ENCODE results near the gene CREM. TPM values are rescaled to one million over a fixed set of nuclear protein-coding genes. Genes with fewer than 3 reads are reported as not detected.
"Not testable (repeated sequence)": the region's sequence is repeated elsewhere in the genome, so short reads cannot be mapped to it uniquely, and the experiment has no call there.

CREM gene
- total RNA-seq: 10 to 100 TPM; 34.1 to 53.4 TPM

DNA sequence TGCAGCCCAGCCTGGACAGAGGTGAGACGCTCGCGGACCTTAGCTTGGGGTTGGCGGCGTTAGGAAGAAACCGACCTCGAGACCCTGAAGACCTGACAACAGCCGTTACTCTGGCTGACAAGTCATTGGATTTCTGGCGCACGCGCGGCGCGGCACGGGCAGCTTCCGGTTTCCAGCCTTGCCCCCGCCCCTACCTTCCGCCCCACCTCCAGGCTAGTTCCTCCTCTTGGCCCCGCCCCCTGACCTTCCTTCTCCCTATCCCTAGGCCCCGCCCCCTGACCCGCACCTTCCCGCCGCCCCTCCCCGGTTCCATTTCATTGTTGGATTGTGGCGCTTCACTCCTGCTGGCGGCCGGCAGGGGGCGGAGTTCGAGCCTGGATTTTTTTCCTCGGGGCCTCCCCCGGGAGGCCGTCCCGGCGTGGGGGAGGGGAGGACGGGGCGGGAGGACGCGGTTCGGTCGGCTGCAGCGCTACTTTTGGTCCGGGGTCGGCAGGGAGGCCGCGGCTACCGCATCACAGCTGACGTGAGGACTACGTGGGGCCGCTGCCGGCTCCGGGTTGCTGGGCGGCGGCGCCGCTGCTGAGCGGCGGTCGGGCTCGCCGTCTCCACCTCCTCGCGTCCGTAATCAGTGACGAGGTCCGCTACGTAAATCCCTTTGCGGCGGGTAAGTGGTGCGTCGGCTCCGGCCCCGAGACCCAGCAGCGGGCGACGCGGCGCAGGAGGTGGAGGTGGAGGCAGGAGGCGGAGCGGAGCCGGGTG lies at the start of gene CREM:
CREM (plus strand) TSS at position 317 of the 759 bp plus-strand sequence. CDS start 10,990 bp downstream, outside the sequence.
- Histone ChIP-seq H3K36me3 (no peaks in the 10 kb centered on the region), H3K9me3 (no peaks in the 10 kb centered on the region), H3K4me1 (ENCODE audit: control insufficient read depth in 1 of 2, low read depth in 2 of 2) (peaks cover 14 to 33% of the 10 kb centered on the region in 2 donors), H3K27ac (peak within 1 kb of the TSS; percentile 97 to 99), H3K27me3 (replicated peaks; ENCODE audit: insufficient read depth) (no peaks in the 10 kb centered on the region), H3K4me3 (peak within 1 kb of the TSS; percentile 91)
- peak; percentile 97 for TF ChIP-seq CTCF (IDR thresholded peaks at IDR 0.05)
- ATAC-seq (ENCODE audit: insufficient number of reproducible peaks, low FRiP score, low read depth) (peak; percentile 94), DNase-seq (ENCODE audit: low spot score) (peak; percentile 100)

DNA sequence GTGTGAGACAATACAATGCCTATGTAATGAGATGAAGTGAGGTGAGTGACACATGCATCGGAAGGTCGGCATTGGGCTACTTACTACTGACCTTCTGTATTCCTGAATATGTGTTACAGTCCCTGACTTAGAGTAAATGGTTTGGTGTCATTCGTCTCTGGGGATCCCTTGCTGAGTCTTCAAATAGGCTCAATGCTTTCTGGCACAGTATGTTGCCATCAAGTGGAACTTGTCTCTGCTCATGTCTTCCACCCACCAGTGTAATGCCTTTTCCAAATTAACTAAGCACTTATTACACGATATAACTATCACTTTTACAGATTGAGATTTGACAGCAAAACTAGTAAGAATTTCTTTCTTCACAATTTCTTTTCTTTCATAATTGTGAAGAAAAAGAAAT lies 47.4 kb upstream of the CREM start:
- Histone ChIP-seq H3K4me3 (no peak overlapping the region), H3K4me1 (ENCODE audit: control insufficient read depth in 1 of 2, low read depth in 2 of 2) (no peaks in the 10 kb centered on the region), H3K36me3 (no peaks in the 10 kb centered on the region), H3K27me3 (replicated peaks; ENCODE audit: insufficient read depth) (no peaks in the 10 kb centered on the region), H3K9me3 (no peaks in the 10 kb centered on the region), H3K27ac (no peak overlapping the region)
- no peak for TF ChIP-seq CTCF (IDR thresholded peaks at IDR 0.05)
- no peak for ATAC-seq (ENCODE audit: insufficient number of reproducible peaks, low FRiP score, low read depth)
- DNase-seq (ENCODE audit: low spot score): no peak

DNA sequence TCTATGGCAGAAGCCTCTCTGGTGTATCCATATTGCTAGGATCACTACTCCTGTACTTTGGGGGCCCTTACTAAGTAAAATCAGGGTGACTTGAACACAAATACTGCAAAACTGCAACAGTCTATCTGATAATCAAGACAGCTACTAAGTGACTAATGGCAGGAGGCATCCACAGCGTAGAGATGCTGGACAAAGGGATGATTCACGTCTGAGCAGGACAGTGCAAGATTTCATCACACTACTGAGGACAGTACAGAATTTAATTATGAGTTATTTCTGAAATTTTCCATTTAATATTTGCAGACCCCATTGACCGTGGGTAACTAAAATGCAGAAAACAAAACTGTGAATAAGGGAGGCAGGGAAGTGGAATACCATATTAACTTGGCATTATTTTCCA lies 46.9 kb upstream of the CREM start:
- no peaks in the 10 kb centered on the region for H3K9me3 ChIP-seq
- no peaks in the 10 kb centered on the region for H3K27me3 ChIP-seq (replicated peaks; ENCODE audit: insufficient read depth)
- no peak for TF ChIP-seq CTCF (IDR thresholded peaks at IDR 0.05)
- no peak overlapping the region for H3K4me3 ChIP-seq
- no peaks in the 10 kb centered on the region for H3K4me1 ChIP-seq (ENCODE audit: control insufficient read depth in 1 of 2, low read depth in 2 of 2)
- no peak overlapping the region for H3K27ac ChIP-seq
- no peaks in the 10 kb centered on the region for H3K36me3 ChIP-seq
- ATAC-seq (ENCODE audit: insufficient number of reproducible peaks, low FRiP score, low read depth) (no peak), DNase-seq (ENCODE audit: low spot score) (no peak)

DNA sequence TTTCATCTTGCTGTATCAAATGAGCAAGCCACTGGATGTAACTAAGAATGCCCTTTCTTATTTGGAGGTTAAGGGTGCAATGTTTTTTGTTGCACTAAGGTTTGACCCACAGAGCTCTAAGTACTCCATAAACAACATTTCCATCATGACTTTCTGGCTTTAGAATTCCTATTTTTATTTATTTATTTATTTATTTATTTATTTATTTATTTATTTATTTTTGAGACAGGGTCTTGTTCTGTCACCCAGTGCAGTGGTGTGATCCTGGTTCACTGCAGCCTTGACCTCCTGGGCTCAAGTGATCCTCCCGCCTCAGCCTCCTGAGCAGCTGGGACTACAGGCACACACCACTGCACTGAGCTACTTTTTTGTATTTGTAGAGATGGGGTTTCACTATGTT lies 46.4 kb upstream of the CREM start:
- not testable (repeated sequence) for ATAC-seq (ENCODE audit: insufficient number of reproducible peaks, low FRiP score, low read depth); H3K4me3 ChIP-seq; DNase-seq (ENCODE audit: low spot score)

DNA sequence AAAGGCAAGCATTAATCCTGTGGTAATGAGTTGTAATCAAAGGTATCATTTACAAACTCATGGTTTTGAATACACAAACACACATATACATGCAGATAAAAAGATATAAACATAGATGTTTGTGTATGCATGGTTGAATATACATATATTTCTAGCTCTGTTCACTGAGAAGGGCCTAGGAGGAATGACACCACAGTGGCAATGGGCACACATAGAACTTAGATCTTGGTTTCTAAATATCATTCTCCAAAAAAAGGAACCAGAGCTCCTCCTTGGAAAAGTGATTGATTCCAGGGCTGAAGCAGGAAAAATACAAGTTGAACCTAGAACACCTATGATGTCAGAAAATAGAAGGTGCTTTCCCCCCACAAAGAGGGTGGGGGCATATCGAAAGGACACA lies 43.4 kb upstream of the CREM start:
- Histone ChIP-seq H3K27ac (no peak overlapping the region), H3K9me3 (no peaks in the 10 kb centered on the region), H3K36me3 (no peaks in the 10 kb centered on the region), H3K4me3 (no peak overlapping the region), H3K27me3 (replicated peaks; ENCODE audit: insufficient read depth) (no peaks in the 10 kb centered on the region), H3K4me1 (ENCODE audit: control insufficient read depth in 1 of 2, low read depth in 2 of 2) (peaks cover 17 to 28% of the 10 kb centered on the region in 2 donors)
- DNase-seq (ENCODE audit: low spot score) (no peak), ATAC-seq (ENCODE audit: insufficient number of reproducible peaks, low FRiP score, low read depth) (no peak)
- TF ChIP-seq CTCF (IDR thresholded peaks at IDR 0.05): no peak

More for the DNA sequence above, 46.4 kb upstream of the CREM start:
- not testable (repeated sequence) for H3K4me1 ChIP-seq (ENCODE audit: control insufficient read depth in 1 of 2, low read depth in 2 of 2); H3K27ac ChIP-seq; H3K36me3 ChIP-seq; H3K27me3 ChIP-seq (replicated peaks; ENCODE audit: insufficient read depth); H3K9me3 ChIP-seq

Measured in thoracic aorta (tissue), 2 donors.